D721Med (cell line): ENCODE measurements around the gene ZIC2.
"Not testable (repeated sequence)": the region's sequence is repeated elsewhere in the genome, so short reads cannot be mapped to it uniquely, and the experiment has no call there.

Experiments
- DNase-seq: peaks from one replicate; pipeline ENCODE4 v3.0.0; 2011; ENCODE audit warnings: low spot score; ENCODE audit not compliant: insufficient read length
- FAIRE-seq: peaks from 2 replicates; lab custom pipeline; 2011; peaks lifted over from hg19 to GRCh38; lab: Jason Lieb, UNC
- CTCF ChIP-seq: IDR thresholded peaks from 2 replicates; pipeline ENCODE4 v1.5.1; 2012; ENCODE audit warnings: mild to moderate bottlenecking, control low read depth; ENCODE audit not compliant: insufficient read depth; ENCODE audit errors: missing control alignments

Gene ZIC2

GRCh38 chr13:99944606-99945005 lies 37.0 kb upstream of the ZIC2 start:
- DNase-seq: no peak
- no peak for TF ChIP-seq CTCF
- no peak for FAIRE-seq

DNA sequence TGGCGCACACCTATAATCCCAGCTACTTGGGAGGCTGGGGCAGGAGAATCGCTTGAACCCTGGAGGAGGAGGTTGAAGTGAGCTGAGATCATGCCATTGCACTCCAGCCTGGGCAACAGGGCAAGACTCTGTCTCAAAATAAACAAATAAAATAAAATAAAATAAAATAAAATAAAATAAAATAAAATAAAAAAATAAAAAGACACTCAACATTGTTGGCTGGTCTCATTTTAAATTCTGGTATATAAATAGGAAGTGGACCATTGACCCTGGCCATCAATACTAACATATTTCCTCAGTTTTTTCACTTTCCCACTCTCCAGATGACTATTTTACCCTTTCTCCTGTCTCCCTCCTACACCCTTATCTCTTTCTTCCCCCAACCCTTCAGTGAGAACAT lies 36.1 kb upstream of the ZIC2 start:
- not testable (repeated sequence) for DNase-seq, FAIRE-seq

GRCh38 chr13:99947666-99948065 lies 33.9 kb upstream of the ZIC2 start:
- TF ChIP-seq CTCF: no peak
- no peak for DNase-seq
- no peak for FAIRE-seq

GRCh38 chr13:99948411-99948810 lies 33.2 kb upstream of the ZIC2 start:
- no peak for TF ChIP-seq CTCF
- FAIRE-seq (no peak), DNase-seq (no peak)

DNA sequence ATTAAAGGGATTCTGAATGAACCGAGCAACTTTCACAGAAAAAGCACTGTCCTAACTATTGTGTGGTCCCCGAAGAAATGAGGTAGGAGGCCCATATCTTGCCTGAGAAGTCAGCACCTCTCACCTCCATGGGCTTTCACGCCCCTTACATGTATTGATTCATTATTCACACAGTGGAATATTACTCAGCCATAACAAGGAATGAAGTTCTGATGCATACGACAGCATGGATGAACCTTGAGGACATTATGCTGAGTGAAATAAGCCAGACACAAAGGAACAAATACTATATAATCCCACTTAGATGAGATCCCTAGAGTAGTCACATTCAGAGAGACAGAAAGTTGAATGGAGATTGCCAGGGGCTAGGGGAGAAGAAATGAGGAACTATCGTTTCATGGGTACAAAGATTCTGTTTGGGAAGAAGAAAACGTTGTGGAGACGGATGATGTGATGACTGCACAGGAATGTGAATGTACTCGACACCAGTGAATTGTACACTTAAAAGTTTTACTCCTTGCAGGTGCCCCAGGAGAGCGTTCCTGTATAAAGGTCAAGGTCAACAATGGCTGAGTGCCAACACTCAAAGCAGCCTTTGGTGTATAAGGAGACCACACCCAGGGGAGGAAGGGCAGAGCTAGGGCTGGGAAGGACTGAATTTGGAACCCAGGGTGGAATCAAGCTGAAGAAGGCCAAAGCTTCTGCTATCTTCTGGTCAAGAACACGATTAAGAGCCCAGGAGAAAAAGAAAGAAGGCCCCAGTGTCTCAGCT lies 32.5 kb upstream of the ZIC2 start:
- no peak for DNase-seq
- TF ChIP-seq CTCF: no peak
- no peak for FAIRE-seq

DNA sequence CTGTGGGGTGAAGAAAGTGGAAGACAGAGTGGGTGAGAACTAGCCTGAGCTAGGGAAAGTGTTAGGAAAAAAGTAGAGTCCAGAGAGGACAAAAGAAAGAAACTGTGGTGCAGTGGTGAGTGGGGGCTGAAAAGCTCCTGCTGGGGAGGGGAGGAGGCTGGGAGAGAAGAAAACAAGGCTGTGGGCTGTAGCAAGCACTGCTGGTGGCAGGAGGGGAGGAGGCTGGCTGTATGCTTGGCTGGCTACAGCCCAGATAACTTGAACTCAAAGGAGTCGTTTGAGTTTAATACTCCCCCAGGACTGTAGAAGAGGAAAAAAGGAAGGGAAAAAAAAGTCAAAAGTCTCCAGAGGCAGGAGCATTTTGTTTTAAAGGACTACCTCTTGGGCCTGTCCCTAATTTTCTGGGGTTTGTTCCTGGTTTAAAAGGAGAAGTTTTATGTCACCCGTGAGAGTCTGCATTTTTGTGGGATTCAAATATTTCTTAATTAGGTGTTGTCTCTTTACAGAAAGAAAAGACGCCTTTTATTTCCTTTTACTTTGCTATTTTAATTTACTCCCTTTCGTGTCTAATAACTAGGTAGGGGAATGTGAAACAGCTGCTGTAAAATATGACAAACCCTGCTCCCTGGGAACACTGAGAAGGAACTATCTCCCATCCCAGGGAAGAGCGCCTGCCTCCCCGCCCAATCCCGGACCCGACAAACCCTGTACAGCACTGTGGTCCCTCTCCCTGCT lies 31.7 kb upstream of the ZIC2 start:
- TF ChIP-seq CTCF: no peak
- no peak for DNase-seq
- no peak for FAIRE-seq

DNA sequence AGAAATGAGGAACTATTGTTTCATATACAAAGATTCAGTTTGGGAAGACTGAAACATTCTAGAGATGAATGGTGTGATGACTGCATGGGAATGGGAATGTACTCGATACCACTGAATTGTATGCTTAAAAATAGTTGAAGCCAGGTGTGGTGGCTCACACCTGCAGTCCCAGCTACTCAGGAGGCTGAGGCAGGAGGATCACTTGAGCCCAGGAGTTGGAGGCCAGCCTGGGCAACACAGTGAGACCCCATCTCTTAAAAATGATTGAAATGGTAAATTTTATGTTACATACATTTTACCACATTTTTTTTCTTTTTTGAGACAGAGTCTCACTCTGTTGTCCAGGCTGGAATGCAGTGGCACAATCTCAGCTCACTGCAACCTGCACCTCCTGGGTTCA lies 29.9 kb upstream of the ZIC2 start:
- DNase-seq, FAIRE-seq: not testable (repeated sequence)

DNA sequence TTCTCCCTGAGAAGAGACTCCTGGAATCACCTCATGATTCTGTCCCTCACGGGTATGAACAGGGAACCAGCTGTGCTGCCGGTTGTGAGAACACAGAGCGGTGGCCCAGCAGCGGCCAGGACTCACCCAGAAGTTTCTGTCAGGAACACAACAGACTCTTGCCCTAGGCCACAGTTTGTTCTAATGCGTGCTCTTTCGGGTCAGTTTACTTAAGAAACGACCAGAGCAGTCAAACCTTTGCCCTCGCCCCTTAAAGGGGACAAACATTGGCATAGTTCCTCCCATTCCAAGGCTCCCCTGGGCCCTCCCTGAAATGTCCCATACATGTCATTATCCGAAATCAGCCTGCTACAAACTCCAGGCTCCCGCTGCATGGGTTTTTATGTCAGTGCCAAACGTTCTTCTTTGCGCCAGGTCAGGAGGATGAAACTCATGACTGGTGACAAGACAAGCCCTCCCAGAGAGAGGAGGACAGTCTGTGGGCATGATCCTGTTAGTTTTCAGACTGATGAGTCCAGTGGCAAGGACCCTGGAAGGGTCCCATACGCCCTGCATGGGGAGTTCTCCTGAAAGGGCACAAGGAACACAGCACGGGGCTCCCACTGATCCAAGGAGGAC lies 28.3 kb upstream of the ZIC2 start:
- TF ChIP-seq CTCF: no peak
- DNase-seq: no peak
- no peak for FAIRE-seq
